ENCODE results near the gene PRKCI.
"Not testable (repeated sequence)": the region's sequence is repeated elsewhere in the genome, so short reads cannot be mapped to it uniquely, and the experiment has no call there.

The PRKCI gene

DNA sequence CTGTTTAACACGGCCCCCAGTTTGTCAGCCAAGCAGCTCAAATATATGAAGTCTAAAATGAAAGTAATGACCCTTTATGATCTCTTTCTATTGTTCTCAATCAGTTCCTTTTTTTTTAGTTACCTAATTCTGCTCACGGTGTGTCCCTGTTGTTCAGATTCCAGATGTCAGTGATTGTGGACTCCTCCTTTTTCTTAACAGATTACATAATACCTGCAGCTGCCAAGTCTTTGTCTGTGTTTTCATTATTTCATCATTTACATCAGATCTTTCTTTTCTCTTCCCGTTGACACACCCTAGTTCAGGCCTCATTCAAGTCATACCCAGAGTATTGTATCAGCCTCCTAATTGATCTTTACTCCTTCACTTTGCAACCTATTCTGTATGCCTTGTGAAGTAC lies 79.2 kb downstream of the PRKCI start:
- DNase-seq = no peak

DNA sequence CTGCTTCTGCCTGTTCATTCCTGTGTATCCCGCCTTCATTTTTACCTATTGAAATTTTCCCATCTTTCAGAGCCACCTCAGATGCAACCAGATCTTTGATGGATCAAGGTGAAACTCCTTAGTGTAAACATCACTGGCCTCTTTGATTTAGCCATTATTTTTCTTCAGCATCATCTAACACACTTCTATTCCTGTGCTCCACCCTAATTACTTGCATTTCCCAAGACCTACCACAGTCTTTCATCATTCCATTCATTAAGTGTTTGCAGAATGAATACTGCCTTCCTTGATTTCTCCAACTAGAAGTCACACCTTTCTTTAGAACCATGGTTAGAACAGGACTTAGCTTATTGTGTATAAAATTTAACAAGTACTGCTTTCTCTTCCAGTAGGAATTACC lies 79.8 kb downstream of the PRKCI start:
- no peak for DNase-seq

DNA sequence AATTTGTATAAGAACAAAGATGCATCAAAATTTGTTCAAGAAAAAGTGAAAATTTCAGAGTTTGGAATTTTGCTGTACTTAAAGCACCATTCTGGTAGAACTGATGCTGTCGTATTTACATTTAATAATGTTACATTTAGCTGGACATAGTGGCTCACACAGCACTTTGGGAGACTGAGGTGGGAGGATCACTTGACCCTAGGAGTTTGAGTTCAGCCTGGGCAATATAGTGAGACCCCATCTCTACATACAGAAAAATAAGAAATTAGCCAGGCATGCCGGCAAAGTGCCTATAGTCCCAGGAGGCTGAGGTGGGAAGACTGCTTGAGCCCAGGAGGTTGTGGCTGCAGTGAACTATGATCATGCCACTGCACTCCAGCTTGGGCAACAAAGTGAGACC lies 83.8 kb downstream of the PRKCI start:
- DNase-seq = no peak

DNA sequence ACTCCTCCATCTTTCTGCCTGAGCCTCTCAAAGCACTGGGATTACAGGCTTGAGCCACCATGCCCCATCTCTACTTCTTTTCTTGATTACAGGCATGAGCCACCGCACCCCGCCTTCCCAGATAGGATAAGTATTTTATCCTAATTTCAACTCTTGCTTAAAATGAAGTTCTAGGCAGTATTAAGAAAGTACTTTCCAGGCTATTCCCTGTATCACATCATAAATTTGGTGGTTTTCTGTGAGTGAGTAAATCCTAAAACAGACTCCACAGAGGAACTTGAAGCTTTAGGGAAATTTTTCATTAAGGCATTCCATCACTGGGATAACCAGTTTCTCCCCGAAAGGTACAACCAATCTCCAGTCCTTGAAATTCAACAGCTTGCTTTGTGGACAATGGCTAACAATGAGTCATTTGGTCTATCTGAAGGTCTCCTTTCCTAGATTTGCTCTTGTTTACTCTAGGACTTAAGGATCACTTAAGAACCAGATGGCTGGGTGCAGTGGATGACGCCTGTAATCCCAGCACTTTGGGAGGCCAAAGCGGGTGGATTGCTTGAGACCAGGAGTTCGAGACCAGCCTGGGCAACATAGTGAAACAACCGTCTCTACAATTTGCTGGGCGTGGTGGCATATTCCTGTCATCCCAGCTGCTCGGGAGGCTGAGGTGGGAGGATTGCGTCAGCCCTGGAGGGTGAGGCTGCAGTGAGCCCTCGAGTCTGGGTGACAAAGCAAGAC lies 85.6 kb downstream of the PRKCI start:
- DNase-seq = peak; percentile 43

DNA sequence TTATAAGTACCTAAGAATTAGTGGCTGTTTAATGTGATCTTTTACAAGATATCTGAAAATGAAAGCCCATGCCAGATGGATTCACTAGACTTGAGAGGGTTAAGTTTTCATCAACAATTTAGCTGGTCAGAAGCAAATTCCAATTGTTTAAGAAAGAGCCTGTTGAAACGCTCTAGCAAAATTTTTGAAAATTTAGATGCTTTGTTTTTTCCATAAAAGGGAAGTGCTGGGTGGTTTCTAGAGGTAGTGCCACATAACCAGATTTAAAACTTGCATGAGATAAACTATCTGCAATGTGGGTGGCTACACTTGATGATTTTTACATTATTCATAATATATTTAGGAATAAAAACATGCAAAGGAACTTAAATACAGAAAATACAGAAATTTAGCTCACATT lies 86.8 kb downstream of the PRKCI start:
- DNase-seq = no peak

DNA sequence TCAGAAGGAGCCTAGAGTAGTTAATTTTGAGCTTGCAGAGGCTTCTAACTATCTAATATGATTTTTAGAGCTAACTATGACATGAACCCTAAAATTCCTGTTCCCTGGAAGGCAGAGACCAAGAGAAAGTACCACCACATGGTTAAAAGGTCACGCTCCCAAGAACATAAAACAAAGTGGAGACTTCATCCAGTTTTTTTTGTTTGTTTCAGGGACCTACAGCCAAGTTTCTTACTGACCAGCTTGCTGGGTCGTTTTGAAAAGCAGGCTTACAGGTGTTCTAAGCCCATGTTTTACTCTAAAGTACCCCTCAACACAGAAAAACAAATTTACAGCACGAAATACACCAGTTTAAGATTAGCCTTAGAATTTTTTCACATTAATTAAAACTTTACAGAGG lies 95.7 kb downstream of the PRKCI start:
- DNase-seq = no peak

DNA sequence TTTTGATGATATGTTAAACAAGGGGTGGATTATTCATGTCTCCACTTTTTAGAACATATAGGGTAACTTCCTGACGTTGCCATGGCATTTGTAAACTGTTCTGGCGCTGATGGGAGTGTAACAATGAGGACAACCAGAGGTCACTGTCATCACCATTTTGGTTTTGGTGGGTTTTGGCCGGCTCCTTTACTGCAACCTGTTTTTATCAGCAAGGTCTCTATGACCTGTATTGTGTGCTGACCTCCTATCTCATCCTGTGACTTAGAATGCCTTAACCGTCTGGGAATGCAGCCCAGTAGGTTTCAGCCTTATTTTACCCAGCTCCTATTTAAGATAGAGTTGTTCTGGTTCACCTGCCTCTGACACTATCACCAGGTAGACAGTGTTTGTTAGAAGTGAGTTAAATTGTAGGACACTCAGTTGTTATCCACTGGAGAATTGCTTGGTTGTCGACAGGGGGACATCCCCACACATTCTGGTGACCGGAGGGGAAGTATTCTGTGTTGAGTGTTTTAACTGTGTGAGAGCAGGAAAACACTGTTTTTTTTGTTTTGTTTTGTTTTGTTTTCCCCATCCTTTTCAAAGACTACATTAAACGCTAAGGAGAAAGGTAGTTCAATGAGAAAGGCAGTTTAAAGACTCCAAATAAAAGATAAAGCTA lies 98.4 kb downstream of the PRKCI start:
- no peak for DNase-seq

DNA sequence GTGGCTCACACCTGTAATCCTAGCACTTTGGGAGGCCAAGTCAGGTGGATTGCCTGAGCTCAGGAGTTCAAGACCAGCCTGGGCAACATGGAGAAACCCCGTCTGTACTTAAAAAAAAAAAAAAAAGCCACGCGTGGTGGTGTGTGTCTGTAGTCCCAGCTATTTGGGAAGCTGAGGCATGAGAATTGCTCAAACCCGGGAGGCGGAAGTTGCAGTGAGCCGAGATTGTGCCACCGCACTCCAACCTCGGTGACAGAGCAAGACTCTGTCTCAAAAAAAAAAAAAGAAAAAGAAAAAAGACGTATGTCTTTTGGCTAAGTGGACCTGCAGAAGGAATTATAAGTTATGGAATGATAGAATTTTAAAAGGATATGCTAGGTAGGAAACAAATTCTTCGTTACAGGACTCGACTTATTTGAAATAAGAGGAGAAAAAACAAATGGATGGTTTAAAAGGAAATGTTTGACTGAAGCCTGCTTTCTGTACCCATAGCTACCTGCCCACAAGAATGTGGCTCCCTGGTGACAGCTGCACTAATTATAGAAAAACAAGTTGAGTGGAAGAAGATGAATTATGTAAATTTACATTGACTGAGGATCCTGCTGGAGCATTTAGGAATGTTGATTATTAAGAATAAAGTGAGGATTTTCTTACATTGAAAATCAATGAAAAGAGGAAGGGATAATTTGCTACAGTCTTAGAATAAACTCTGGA lies 99.3 kb downstream of the PRKCI start:
- peak; percentile 35 for DNase-seq

DNA sequence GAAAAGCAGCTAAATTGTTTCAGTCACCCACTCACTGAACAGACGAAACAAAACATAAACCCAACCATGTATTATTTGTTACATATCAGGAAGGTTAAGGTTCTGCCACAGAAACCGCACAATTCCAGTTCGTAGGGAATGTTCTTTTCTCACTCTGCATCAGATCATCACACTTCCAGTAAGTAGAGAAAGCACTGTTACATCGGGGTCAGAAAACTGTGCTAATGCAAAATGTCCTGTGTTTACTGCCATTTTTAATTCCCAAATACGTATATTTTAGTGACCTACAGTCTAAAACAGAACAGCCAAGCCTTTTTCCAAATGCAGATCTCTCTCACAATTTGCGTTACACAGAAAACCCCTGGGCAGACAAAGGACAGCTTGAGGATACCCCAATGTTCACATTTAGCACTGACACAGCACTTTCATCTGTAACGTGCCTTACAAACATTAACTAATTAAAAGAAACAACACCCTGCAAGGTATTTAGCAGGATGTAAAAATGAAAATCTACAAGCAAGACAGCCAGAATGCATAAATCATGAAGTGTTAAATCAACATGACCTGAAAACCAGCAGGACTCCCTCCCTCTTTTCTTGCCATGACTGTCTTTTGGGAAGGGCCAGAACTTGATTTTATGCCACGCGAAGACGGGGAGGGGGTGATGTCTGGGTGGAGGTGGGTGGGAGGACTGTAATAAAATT lies 100.5 kb downstream of the PRKCI start:
- no peak for DNase-seq

DNA sequence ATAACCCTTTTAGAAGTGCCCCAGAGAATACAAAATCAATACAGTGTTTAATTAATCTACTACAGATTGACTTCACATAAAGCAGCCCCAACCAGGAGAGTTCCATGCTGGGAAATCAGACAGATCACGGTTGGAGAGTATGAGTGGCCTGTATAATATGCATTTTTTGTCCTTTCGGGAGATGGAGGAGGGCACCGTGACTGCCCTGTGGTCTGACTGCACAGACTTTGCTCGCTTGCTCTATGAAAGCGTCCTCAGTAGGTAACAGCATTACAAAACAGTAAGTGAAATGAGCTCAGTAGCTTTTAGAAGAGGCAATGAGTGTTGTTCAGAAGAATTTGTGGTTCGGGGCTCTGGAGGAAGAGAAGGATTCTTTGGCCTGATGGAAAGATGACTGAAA lies 101.1 kb downstream of the PRKCI start:
- no peak for DNase-seq

DNA sequence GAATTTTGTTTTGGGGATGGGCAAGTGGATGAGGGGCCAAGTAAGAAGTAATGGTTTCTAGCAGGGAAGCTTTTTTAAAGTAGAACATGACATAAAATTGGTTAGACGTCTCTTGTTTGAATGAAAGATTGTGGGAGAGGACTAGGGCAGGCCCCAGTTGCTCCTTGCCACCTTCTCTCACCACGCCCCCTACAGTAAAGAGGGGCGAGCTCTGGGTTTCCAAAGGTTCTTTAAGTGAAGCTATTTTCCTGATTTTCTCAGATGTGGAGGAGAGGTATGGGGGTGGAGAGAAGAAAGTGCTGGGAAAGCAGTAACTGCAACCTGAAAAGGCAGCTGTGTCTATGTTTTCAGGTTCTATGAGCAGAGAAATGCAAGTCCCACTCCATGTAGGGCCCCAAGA lies 102.7 kb downstream of the PRKCI start:
- no peak for DNase-seq

DNA sequence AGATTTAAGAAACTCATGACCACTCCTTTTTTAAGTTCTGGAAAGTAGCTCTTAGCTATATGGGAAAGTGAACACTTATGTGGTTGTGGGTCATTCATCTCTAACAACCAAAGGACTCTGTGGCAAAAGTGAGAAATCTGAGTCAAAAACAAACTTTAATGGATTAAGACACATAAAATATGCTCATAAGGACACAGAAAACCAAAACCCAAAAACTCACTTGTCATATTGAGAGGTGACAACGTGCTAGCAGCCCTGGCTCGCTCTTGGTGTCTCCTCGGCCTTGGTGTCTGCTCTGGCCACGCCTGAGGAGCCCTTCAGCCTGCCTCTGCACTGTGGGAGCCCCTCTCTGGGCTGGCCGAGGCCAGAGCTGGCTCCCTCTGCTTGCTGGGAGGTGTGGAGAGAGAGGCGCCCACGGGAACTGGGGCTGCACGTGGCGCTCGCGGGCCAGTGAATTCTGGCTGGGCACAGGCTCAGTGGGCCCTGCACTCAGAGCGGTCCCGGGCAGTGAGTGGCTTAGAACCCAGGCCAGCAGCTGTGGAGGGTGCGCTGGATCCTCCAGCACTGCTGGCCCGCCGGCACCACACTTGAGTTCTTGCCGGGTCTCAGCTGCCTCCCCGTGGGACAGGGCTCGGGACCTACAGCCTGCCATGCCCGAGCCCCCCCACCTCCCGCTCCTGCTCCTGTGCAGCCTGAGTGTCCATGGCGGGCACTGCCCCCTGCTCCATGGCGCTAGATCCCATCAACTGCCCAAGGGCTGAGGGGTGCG lies 105.0 kb downstream of the PRKCI start:
- DNase-seq = no peak

DNA sequence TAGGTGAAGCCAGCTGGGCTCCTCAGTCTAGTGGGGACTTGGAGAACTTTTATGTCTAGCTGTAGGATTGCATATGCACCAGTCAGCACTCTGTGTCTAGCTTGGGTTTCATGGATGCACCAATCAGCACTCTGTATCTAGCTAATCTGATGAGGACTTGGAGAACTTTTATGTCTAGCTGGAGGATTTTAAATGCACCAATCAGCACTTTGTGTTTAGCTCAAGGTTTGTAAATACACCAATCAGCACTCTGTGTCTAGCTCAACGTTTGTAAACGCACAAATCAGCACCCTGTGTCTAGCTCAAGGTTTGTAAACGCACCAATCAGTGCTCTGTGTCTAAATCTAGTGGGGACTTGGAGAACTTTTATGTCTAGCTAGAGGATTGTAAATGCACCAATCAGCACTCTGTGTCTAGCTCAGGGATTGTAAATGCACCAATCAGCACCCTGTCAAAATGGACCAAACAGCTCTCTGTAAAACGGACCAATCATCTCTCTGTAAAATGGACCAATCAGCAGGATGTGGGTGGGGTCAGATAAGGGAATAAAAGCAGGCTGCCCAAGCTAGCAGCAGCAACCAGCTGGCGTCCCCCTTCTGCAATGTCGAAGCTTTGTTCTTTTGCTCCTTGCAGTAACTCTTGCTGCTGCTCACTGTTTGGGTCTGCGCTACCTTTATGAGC lies 105.8 kb downstream of the PRKCI start:
- not testable (repeated sequence) for DNase-seq

DNA sequence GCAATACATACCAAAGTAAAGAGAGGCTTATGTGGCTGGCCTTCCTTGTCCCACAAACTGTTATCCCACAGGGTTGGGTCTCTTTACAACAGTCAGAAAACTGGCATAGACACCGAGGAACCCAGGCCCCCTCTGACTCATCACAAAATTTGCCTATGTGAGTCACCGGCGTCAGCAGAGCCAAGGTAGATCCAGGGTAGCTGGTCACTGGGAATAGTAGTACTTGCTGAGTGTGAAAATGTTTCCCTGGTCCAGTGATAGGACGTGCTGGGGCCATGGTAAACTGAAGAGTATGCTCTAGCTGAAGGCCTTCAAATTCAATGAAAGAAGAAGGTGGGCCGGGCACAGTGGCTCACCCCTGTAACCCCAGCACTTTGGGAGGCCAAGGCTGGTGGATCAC lies 108.1 kb downstream of the PRKCI start:
- no peak for DNase-seq

DNA sequence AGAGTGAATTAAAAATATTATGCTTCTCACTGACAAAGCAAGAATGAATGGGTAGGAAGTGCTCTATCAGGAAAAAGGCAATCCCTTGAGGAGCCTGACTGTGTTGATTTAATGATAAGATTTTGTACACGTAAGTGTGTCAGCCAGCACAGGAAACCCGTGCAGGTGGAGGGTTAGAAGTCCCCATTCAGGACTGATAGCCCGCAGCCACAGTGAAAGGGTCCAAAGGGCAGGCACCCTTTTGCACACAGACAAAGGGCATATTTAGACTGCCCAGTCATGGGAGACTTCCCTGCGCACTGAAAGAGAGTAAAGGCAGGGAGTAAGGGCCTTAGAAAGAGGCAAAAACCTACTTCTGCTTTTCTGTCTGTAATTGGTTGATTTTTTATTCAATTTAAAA lies 108.9 kb downstream of the PRKCI start:
- no peak for DNase-seq

DNA sequence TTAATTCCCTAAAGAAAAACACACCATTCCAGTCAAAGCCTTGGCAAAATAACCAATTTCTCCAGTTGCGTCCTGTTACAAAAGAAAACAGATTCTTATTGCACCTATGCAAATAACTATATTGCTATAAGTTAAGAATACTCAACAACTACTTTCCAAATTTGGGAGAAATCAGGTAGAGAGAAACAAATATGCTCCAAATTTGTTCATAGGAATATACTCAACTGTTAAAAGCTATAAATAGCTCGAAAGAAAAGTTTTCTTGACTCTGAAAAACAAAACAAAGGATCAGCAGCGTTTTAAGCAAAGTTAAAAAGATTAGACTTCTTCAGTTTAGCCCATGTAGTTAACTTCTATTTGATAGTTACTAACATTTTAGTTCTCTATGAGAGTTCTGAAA lies 115.2 kb downstream of the PRKCI start:
- no peak for DNase-seq

DNA sequence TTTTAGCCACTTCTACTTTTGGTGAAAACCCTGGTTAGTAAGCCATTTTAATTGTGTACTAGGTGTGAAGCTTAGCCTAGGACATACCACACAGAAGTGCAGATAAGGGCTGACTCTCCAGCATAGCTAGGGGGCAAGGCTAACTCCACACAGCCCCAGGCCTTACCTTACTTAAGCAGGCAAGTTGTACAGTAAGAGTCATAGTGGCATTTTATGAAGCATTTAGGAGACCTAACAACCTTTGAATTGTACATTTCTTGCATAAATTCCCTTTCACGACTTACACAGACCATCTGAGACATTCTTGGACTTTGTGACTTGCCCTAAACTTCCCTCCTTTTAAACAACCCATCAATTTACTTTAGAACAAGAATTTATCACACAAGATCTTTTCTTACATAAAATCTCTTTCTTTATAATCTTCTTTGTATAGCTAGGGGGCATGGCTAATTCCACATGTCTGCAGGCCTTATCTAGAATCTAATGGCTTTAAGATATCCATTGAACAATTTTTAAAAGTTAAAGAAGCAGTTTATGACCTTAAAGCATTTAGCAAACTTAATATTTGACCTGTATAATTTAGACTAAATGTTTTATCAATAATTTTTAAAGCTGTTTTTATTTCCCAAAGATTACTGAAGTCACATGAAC lies 116.6 kb downstream of the PRKCI start:
- no peak for DNase-seq

DNA sequence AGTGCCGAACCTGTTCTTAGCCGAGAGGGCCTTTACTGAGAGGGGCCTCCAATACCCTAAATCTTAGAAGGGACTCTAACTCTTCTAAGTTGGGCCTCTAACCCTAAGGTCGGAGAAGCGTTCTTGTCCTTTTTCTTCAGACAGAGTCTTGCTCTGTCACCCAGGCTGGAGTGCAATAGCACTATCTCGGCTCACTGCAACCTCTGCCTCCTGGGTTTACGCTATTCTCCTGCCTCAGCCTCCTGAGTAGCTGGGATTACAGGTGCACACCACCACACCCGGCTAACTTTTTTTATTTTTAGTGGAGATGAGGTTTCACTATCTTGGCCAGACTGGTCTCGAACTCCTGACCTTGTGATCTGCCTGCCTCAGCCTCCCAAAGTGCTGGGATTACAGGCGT lies 120.0 kb downstream of the PRKCI start:
- not testable (repeated sequence) for DNase-seq

DNA sequence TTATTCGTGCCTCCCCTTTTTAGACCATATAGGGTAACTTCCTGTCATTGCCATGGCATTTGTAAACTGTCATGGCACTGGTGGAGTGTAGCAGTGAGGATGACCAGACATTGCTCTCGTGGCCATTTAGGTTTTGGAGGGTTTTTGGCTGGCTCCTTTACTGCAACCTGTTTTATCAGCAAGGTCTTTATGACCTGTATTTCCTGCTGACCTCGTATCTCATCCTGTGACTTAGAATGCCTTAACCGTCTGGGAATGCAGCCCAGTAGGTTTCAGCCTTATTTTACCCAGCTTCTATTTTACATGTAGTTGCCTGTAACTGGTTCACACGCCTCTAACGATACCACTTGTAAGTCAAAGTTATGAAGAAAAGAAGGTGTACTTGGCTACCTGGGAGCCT lies 121.6 kb downstream of the PRKCI start:
- not testable (repeated sequence) for DNase-seq

DNA sequence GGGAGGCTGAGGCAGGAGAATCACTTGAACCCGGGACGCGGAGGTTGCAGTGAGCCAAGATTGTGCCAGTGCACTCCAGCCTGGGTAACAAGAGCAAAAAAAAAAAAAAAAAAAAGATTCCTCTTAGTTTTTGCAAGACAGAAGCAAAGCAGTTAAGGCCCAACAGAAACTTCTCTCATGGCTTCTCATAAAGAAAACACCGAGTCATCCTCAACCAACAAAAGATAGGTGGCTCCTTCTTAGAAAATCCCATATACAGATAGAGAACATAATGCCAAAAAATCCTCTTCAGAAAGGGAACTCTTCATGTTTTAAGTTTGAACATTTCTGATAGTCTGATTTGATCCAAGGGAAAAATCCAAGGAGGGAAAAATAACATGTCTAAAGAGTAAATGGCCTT lies 122.7 kb downstream of the PRKCI start:
- DNase-seq = no peak
